Suprapubic skin (tissue), 3 donors: ENCODE measurements around the gene TIMP2.

ENCODE experiments used
- CTCF ChIP-seq, 2 donors: fragments of 200-600 bp in 1 of 2; fragments of 450-650 bp in 1 of 2; sonication (generic) in 1 of 2; IDR thresholded peaks; one replicate each; pipeline ENCODE4 v1.5.1; 2016 to 2019; ENCODE audit warnings: antibody characterized with exemption in 2 of 2, mild to moderate bottlenecking in 1 of 2, moderate library complexity in 1 of 2
- EP300 ChIP-seq: sonication (generic); formaldehyde crosslinking; IDR thresholded peaks from one replicate; pipeline ENCODE4 v1.6.1; 2017; ENCODE audit warnings: antibody characterized with exemption
- POLR2A ChIP-seq, 2 donors: fragments of 450-650 bp; IDR thresholded peaks; one replicate each; pipeline ENCODE4 v1.6.1; 2017; ENCODE audit warnings: antibody characterized with exemption in 2 of 2, mild to moderate bottlenecking in 2 of 2, moderate library complexity in 2 of 2

DNA sequence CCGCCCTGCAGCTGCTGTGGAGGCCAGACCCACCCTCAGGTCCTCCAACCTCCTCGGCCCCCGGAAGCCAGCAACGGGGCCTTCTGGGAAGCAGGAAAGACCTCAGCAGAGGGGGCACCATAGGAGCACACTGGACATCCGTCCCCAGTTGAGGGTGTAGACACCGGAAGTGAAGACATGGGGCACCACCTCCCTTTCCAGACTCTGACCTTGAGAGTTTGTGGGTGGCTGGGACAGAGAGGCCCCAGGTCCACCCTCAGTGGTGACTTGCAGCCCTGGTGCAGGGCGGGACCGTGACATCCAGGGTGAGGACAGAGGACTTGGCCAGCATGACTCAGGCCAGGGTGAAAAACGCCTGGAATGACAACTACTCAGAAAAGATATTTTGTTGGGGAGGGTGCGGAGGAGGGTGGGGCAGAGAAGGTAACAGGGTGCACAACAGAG lies 42.1 kb downstream of the TIMP2 start:
- TF ChIP-seq CTCF (IDR thresholded peaks at IDR 0.05): no peak
- no peak for TF ChIP-seq POLR2A (IDR thresholded peaks at IDR 0.05)
- TF ChIP-seq EP300: no peak
